Measurements from ENCODE around the gene CFAP46. TPM values are rescaled to one million over a fixed set of nuclear protein-coding genes. Genes with fewer than 3 reads are reported as not detected.

Gene CFAP46
- total and polyA plus RNA-seq, 2 of the 4 experiments (the other 2 are of a cell fraction) = 1.3 to 1.8 TPM

- POLR2A ChIA-PET (ENCODE audit: unreplicated experiment) = no interaction called here
- no peak overlapping the region for H3K27ac ChIP-seq (ENCODE audit: insufficient read depth, low read length)
- no peak overlapping the region for H2AFZ ChIP-seq (replicated peaks; ENCODE audit: low read length, poor library complexity)
- 32% methylated on average over 9 of the region's 24 CpGs; no CpG with 5 or more reads in 1 of the 2 experiments for WGBS, 2 experiments (ENCODE audit: extremely low coverage in 2 of 2, insufficient read length in 1 of 2)
- no peak overlapping the region for H3K4me3 ChIP-seq (ENCODE audit: insufficient read depth, low read depth, low read length)
- no peaks in the 10 kb centered on the region for H3K9me3 ChIP-seq (ENCODE audit: control insufficient read depth, insufficient read depth, low read length)
- H2BK15ac ChIP-seq (ENCODE audit: low read depth, low read length) = no peak overlapping the region
- no peak overlapping the region for H2AK9ac ChIP-seq (replicated peaks; ENCODE audit: low read depth, low read length, poor library complexity)
- in situ Hi-C loops (cut with MboI; ENCODE audit: low sequenced_read_pairs) = no loop called here
- no peak overlapping the region for H3K14ac ChIP-seq (replicated peaks; ENCODE audit: low read depth, low read length)
- H4K5ac ChIP-seq (ENCODE audit: low read depth, low read length) = no peak overlapping the region
- H2AK5ac ChIP-seq (ENCODE audit: low read depth, low read length) = no peak overlapping the region
- no peak overlapping the region for H3K9ac ChIP-seq (ENCODE audit: low read depth, low read length)
- no peak overlapping the region for H2BK120ac ChIP-seq (ENCODE audit: low read depth, low read length)
- DNase-seq (no peak), ATAC-seq (ENCODE audit: low read depth) (no peak)
- dilution Hi-C loops (cut with HindIII; ENCODE audit: low sequenced_read_pairs, unreplicated experiment) = no loop called here
- no peak overlapping the region for H3K4me2 ChIP-seq (ENCODE audit: low read depth, low read length)
- H3K27me3 ChIP-seq (ENCODE audit: control insufficient read depth, insufficient read depth, low read length) = peaks cover 60% of the 10 kb centered on the region
- H4K91ac ChIP-seq (ENCODE audit: insufficient read depth, low read depth, low read length) = no peak overlapping the region
- no peaks in the 10 kb centered on the region for H3K79me1 ChIP-seq (ENCODE audit: low read depth in 1 of 2, low read length in 2 of 2)
- no peak overlapping the region for H2BK5ac ChIP-seq (ENCODE audit: low read depth, low read length, poor library complexity, severe bottlenecking)
- H3K18ac ChIP-seq (ENCODE audit: low read depth, low read length) = no peak overlapping the region
- H3K4ac ChIP-seq (ENCODE audit: low read depth, low read length) = no peak overlapping the region
- H3K23ac ChIP-seq (ENCODE audit: low read depth, low read length) = no peak overlapping the region
- H4K8ac ChIP-seq (ENCODE audit: low read depth in 2 of 2, low read length in 2 of 2) = no peak overlapping the region
- no TSS peak for BruUV-seq (replicated peaks)
- intact Hi-C loops (cut with micrococcal nuclease) = no loop called here
- no peak overlapping the region for H3K56ac ChIP-seq (ENCODE audit: extremely low read depth, insufficient read depth, low read length)
- no peaks in the 10 kb centered on the region for H3K9me1 ChIP-seq (ENCODE audit: insufficient read depth, low read length)
- no peaks in the 10 kb centered on the region for H3K36me3 ChIP-seq (ENCODE audit: control insufficient read depth, insufficient read depth, low read length)
- TF ChIP-seq NFE2L2 (IDR thresholded peaks at IDR 0.05; ENCODE audit: low read depth, low read length) (no peak), MXI1 (IDR thresholded peaks at IDR 0.05; ENCODE audit: borderline replicate concordance, low read depth, low read length) (no peak), MAFK (IDR thresholded peaks at IDR 0.05; ENCODE audit: low read depth, low read length) (no peak), CTCF (conservative IDR thresholded peaks at IDR 0.05; ENCODE audit: low read depth, low read length) (no peak), FOS (IDR thresholded peaks at IDR 0.05; ENCODE audit: low read depth, low read length) (no peak), POLR2A (IDR thresholded peaks at IDR 0.05; ENCODE audit: low read depth, low read length) (no peak), USF2 (IDR thresholded peaks at IDR 0.05; ENCODE audit: low read depth, low read length) (no peak), BHLHE40 (IDR thresholded peaks at IDR 0.05; ENCODE audit: low read depth, low read length) (no peak), CEBPB (IDR thresholded peaks at IDR 0.05; ENCODE audit: low read depth, low read length) (no peak), RAD21 (IDR thresholded peaks at IDR 0.05; ENCODE audit: low read length) (no peak), RCOR1 (IDR thresholded peaks at IDR 0.05; ENCODE audit: insufficient replicate concordance, low read length) (no peak)
- no peaks in the 10 kb centered on the region for H4K20me1 ChIP-seq (ENCODE audit: insufficient read depth, low read length)
- no peak overlapping the region for H2BK20ac ChIP-seq (ENCODE audit: low read depth, low read length)
- CTCF ChIA-PET = no interaction called here
- H3K4me1 ChIP-seq (ENCODE audit: control insufficient read depth, insufficient read depth, low read length) = no peaks in the 10 kb centered on the region
These were observed 29.2 kb upstream of the CFAP46 start for GRCh38 chr10:132971448-132972148.
